SW480 (cell line): ENCODE measurements around the gene CCNK.
A peak's percentile ranks its signal among the peaks of the same experiment; 100 is the strongest.

Experiments
- DNase-seq: peaks from one replicate; pipeline ENCODE4 v3.0.0-alpha.2; 2016; ENCODE audit warnings: low spot score

CCNK gene

DNA sequence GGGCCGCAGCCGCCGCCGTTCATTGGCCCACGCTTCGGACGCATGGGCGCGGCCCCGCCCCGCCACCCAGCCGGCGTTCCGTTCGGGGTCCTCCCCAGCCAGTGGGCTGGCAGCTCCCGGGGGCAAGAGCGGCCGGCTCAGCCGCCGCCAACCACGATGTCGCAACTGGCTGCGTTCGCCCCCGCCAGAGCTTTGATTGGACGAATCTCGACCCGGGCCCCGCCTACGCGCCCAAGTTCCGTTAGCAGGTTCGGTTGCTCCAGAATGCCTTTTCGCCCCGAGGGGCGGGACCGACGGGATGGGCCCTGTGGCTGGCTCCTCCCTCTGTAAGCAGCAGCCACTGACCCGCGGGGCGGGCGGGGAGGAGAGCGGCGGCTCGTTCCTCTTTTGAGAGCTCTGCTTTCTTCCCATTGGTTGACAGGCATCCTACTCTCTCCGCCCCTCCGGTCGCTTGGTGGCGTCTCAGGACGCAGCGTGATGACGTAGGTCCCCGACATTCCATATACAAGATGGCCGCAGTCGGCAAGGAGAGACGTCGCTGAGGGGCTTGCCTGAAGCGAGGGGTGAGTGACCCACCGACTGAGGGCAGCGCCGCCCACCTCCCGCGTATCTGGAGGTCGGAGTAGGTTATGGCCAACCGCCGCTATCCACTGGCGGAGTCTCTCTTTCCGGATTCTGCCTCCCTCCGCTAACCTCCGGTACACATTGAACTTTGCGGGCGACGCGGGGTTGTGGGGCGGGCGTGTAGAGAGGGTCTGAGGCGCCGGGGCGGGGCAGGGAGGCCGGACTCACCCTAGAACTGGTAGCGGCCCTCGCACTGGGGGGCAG, at the start of gene CCNK:
TSS of gene CCNK (plus strand) at position 493 of the 828 bp plus-strand sequence. CDS start 11,269 bp downstream, outside the sequence.
- peak; percentile 100 for DNase-seq

DNA sequence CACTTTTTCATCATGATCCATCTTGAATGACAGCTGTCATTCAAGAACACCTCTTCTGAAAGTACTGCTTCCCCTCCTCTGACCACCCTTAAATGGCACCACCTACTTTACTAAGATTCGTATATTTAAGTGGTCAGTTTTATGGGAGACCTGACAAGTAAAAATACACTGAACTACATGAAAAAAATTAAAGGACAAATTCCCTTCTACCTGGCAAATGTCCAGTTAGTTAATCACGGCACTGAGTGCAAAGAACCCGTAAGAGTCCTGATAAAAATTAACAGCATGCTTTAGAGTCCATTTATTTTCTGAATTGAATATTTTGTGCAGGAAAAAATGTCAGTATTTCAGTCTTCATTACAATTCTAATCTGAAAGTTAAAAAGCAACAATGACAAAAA, 49.2 kb upstream of the CCNK start:
- no peak for DNase-seq

DNA sequence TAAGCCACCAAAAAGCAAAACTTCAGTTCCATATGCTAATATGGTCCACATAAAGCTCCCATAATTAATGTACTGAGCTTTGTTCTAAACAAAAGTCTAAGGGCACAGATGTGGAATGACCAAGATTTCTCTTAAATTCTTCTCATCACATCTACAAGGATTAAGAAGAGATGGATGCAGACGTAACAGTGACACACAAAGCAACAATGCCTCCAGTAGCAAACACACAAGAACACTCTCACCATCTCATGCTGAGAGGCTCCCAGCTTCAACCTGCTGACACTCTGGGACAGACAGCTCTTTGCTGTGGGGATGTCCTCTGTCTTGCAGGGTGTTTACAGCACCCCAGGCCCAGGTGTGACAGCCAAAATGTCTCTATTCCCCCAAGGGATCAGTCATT, 48.7 kb upstream of the CCNK start:
- no peak for DNase-seq

DNA sequence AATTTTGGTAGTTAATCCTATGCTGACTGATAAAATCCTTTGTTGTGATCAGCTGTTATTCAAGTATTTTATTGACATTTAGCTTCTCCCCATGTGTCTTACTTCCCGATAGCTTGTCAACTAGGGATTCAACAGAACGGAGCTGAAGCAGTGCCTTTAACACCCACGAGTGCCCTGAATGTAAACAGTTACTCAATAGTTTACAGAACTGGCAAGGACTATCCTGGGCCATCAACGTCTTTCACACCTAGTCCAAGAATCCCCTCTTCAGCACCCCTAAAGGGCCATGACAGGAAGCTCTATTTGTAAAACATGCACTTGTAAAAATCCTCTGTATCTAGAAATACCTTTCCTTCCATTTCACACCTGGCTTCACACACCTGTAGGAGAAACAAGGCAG, 45.9 kb upstream of the CCNK start:
- no peak for DNase-seq

DNA sequence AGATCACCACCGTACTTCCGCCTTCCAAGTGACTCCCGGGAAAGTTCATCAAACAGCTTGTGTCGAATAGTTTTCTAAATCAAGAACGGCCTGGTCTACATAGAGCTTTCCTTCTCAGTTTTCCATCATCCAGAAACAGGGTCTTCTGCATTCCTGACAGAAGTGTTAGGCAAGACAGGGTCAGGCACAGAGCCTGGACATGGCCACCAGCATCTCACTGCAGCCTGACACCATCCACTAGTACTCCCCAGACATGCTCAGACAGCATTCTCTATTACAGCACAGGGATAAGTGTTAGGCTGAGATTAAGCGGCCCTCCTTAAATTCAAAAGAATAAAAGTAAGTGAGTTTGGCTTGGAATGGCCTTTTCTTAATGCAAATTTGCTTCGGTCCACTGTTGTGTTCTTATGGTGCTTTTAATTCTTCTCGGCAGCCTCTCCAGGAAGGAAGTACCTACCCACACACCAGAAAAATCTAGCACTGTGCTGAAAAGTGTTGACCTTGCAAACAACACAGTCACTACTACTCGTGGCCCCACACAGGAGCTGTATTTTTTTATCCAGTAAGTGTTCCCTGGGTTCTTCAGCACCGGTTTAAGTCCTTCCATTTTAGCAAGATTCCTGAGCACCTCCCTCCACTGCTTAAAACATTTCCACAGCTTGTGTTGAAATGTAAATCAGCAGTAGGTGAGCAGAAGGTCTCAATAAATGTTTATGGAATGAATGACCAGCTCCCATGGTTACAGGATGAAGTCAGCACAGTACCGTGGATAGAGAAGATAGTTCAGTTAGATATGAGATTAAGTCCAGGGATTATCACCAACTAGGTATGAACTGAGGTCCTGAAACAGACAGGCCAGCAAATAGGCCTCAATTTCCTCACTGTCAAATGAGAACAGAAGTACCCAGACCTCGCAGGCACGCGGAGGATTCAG, 44.7 kb upstream of the CCNK start:
- no peak for DNase-seq

DNA sequence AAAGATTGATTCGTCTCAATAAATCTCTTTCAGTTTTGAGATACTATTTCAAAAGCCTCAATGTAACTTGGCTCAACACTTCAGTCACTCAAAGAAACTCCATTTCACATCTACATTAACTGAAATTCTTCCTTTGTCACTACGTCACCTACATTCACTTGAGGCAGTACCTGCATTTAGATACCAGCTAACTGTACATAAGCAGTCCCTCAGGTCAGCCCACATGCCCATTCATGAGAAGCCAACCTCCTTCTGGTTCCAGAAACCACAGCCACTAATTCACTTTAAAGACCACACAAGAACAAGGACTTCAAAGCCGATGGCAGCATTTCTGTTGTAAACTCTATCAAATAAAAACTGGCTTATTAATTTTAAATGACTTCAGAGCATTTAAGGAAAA, 43.5 kb upstream of the CCNK start:
- DNase-seq = no peak

DNA sequence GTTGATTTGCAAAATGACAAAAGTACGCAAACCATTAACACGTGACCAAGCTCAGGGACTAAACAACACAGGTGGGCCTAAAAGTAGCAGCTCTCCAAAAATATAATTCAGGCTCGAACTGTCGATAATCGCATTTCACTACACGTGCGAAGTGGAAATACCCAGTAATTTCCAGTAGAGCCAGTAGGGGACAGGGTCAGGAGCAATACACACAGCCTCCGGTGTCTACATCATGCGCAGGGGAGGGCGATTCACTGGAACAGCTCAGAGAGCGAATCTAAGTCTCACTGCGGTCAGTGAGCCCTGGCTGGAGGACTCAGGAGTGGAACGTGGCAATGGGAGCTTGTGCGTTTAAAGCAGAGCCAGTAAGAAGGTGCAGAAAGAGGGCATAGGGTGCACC, 40.9 kb upstream of the CCNK start:
- no peak for DNase-seq

DNA sequence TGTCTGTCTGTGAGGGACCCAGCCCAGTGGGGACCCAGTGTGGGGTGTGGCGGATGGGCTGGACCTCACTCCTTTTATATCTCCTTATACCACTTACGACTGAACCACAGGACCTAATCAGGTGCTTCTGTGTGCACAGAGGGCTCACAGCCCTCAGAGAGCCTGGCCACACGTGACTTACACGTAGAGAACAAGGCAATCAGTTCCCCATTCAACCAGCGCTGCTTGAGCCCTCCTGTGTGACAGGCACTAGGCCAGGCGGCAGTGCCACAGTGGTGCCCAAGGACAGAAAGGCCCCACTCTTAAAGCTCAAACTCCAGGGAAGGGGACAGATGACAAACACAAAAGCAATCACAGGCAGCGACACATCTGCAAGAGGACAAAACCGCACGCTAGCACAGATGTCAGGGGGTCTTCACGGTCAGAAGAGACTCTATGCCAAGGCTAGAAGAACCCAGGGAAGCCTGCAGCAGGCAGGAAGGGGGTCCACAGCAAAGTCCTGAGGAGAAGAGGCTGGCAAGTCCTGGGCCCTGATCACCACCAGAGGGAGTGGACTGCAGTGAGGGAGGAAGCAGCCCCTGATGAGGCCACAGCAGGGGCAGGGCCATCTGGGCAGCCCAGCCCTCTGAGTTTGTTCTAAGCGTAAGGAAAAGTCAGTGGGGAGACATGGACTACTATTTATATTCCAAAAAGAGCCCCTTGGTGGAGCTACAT, 39.9 kb upstream of the CCNK start:
- peak; percentile 10 for DNase-seq

DNA sequence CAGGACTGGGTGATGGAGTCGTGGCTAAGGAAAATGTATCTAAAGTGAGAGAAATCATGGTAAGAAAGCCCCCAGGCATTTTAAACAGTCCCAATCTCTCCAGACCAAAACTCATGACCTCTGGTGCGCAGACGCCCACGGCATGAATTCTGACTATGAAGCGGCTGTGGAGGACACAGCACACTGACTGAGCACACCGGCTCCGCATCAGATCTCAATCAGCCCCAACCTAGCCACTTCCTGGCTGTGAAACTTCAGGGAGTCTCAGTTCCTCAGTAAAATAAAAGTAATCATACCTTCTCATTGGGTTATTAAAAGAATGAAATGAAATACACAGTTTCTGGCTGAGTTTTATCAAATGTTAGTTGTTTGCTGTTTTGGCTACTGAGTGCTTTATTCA, 39.3 kb upstream of the CCNK start:
- DNase-seq = no peak

DNA sequence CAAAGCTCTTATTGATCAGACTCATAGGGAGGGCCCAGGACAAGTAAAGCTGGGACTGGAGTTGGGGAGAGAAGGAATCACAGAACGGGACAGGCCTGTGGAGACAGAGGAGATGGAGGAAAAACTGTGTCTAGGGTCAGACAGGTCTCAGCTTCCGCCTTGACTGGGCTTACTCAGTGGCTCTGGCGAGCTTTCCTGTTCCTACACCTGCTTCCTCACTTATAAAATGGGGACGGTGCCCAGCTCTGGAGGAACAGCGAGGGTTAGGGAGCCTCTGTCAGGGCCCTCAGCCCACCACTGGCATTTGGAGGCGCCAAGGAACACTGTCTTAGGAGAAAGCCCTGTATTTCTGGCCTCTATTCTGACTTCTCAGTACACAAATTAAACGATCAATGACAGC, 35.3 kb upstream of the CCNK start:
- no peak for DNase-seq

DNA sequence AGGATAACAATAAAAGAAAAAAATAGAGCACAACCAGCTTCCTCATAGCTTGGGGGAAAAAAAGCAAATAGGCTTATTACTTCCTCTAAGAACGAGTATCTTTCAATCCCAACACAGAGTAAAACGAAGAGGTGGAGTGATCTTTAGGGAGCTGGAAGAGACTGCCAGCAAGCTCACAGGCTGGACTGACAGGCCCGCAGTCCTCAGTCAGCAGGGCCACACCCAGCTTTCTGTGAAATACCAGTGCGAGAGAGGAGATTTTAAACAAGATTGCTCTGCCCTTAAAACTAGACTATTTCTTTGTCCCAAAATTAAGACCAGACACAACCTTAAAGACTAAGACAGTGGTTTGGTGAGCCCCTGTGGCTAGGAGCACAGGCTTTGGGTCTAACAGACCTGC, 33.5 kb upstream of the CCNK start:
- DNase-seq = no peak

DNA sequence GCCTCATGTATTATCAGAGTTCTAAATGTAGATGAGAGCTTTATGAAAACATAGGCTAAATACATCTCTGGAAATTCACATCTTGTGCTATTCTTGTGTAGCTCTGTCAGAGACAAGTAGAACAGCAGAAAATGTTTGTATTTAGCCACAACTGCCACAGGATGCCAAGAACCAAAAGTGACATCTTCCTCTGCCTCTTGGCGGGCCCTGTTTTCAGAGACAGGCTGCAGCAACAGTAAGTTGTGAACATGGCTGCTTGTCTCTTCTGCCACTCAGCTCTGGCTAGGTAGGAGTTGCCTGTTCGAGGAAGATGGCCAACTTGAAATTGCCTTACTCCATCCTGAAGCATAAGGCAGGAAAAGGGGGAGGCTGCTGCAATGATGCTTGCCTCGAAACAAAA, 30.9 kb upstream of the CCNK start:
- DNase-seq = no peak

DNA sequence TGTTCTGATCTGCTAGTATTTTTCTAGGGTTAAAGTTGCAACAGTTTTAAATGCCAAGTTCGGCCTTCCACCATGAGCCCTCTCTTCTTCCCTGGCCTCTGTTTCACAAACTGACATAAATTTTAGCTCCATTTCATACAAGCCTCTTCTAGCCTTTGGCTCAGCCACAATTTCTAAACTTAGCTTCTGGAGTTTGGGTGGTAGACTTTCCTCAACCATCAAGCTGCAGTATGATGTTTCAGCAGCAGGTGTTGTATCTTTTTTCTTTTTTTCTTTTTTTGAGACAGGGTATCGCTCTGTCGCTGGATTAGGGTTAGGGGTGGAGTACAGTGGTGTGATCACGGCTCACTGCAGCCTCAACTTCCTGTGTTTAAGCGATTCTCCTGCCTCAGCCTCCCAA, 30.0 kb upstream of the CCNK start:
- DNase-seq = no peak

DNA sequence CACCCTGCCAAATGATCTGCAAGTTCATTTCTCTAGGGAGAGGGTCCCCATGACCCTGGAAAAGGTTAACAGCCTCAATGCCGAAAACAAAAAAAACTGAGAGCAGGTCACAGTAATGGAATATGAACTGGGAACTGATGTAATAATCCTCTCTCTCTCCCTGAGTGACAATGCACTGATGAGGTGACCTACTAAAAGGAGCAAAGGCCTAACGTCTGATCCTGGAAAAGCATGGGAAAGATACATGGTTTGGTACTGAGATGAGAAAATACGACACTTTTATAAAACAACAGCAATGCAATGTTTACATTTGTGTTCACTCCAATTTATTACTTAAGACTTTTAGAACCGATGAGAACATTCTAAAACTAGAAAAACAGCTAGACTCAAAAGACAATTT, 28.2 kb upstream of the CCNK start:
- DNase-seq = no peak

DNA sequence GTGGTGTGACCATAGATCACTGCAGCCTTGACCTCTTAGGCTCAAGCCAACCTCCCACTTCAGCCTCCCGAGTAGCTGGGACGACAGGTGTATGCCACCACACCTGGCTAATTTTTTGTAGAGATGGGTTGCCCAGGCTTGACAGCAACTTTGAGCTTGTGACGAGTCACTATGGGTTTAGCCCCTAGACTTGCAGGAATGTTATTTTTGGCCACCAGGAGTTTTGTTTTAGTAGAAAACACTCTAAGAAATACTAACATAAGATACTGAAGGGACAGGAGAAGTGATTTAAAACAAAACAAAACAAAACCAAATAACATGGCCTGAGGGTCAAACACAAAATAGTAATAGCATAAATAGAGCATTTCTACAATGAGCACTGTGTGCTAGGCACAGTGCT, 27.0 kb upstream of the CCNK start:
- no peak for DNase-seq

DNA sequence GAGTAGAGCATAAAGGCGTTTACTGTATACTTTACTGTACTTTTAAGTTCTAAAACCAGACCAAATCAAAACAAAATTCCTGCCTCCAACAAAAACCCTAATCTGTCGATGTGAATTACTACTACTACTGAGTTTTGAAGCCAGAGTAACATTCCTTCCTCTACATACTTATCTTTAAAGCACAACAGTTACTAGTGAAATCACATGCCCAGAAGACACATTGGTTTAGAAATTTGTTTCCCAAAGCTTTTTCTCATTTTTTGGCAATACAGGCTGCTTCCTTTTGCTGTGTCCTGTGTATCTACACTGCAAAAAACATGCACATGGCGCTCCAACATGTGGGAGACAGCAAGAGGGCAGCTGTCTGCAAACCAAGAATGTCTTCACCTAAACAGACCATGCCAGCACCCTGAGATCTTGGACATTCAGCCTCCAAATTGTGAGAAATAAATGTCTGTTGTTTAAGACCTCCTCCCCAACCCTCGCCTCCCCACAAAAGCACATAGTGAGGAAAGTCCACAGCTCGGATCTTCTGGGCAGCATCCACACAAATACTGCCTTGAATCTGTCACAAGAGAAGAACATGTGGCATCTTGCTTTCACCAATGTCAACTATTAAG, 21.6 kb upstream of the CCNK start:
- no peak for DNase-seq

DNA sequence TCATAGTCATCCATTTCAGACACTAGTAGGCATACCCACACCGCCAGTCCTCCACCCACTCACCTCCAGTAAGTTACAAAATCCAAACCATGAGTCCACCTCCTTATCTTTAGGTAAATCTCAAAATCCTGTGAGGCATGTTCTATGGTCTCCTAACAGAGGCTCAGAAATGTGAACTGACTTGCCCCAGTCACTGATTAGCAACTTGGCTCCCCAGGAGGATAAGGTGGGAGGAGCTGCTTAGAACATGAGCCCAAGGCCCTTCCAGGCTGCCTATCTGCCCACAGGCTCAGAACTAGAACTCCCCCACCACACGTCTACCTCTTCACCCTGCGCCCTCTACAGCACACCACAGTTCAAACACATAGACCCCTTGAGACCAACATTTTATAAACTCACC, 20.4 kb upstream of the CCNK start:
- no peak for DNase-seq

DNA sequence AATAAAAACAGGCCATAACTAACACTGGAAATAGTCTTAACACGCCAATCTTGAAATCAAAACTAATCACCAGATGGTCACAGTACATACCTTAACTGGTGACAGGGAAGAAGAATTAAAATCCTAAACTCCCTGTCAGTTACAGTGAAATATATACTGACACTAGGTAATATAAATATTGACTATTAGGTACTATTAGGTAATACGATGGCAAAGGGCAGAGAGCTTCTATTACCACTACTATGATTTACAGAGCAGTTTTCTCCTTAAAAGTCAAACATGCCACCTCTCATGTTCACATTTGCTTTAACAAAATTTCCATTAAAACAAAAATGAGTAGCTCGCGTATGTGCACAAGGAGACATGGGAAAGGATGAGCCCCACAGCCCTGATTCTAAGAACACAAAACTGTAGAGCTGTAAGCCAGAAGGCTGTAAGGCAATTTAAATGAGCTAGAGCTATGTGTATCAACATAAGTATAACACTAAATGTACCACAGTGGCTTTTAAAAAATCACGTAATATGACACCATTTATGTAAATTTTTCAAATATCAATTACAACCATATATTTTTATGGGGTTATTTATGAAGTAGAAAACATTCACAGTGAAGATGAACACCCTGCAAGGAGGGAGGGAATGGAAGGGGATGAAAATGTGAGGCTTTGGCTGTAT, 19.7 kb upstream of the CCNK start:
- DNase-seq = peak; percentile 17

DNA sequence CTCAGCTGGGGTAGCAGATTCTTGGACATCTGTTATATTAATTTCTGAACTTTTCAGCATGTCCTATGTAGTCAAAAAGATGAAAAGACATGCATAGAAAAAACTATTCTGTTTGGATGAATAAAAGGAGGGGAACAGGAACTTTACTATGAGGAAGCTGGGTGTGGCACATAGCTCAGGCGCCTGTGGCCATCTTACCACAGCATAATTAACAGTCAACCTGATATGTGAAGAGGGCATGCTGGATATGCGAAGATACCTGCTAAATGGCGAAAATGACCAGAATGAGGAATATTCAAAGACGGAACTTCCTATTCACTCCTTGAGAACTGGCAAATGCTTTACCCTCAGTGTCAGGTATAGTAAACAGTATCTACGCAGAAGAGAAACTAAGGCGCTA, 19.0 kb upstream of the CCNK start:
- DNase-seq = peak; percentile 83

DNA sequence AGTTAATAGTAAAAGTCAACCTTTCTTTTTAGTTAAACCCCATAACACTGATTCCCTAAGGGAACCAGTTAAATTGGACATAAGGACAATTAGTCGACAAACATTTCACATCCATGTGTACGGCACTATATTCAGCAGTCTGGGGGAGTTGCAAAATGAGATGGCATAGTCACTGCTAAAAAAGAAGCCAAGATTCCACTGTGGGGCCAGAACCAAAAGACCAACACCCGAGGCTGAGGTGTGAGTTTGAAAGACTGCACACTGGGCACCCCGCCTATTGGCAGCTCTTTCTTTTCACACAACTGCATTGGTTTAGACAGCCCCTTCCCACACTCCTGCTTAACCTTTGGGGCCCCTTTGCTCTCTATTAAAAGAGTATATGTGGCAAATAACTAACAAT, 17.2 kb upstream of the CCNK start:
- no peak for DNase-seq

DNA sequence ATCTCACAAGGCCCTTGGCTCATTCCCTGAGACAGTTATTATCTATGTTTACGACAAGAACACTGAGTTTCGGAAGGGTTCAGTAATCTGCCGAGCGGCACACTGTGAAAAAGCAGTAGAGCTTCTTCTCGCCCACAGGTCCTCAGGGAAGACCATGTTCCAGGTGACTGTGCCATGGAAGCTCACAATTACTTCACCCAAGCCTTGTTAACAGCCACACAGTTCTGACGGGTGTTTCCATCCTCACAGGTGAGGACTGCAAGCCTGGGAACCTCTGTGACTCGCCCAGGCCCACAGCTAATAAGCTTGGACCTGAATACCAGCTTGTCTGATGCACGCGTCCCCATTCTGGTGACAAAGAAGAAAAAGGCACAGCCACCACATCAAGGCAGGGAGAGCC, 15.9 kb upstream of the CCNK start:
- no peak for DNase-seq

DNA sequence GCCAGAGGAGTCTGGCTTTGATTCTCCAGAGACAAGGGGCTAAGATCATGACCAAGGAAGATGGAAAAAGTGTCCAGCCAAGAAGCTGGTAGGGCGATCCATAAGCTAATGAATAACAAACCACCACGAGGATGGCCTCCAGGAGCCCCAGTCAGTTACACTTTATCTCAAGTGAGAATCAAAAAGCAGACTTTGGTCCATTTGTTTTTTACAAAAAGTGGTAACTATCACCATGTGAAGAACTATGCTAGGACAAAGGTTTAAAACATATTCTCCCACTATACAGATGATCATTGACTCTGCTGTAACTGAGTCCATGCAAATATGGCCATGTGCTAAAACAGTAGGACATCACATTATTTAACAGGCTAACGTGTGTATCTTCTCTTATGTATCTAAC, 14.5 kb upstream of the CCNK start:
- DNase-seq = no peak
